GM12878 (cell line): ENCODE measurements around the gene PEMT. TPM values are rescaled to one million over a fixed set of nuclear protein-coding genes. Genes with fewer than 3 reads are reported as not detected.

Experiments used
- ATAC-seq: fragments of 200-7000 bp; cut with Tn5 transposase; 3 replicates; pipeline ENCODE4 v1.9.1; 2020; ENCODE audit warnings: mild to moderate bottlenecking, moderate library complexity
- BruUV-seq: library from RNA; stranded (reverse); fragments of 400-500 nt; replicated peaks from 2 replicates; lab custom pipeline; 2021; lab: Mats Ljungman, UMichigan
- CTCF ChIA-PET: fragments of 300-600 bp; sonication (Branson Sonifier 250); formaldehyde crosslinking; extraction: SDS; loops from one replicate; lab custom pipeline; 2021; ENCODE audit warnings: inconsistent platforms; lab: Yijun Ruan, JAX
- POLR2A ChIA-PET: fragments of 350-600 bp; formaldehyde crosslinking; extraction: SDS; loops from one replicate; lab custom pipeline; 2021; ENCODE audit warnings: inconsistent platforms; lab: Charles Lee
- RAD21 ChIA-PET: fragments of 300-600 bp; sonication (Branson Sonifier 250); formaldehyde crosslinking; loops from one replicate; lab custom pipeline; 2023; ENCODE audit warnings: antibody characterized with exemption; ENCODE audit not compliant: unreplicated experiment; lab: Charles Lee
- SMC1A ChIA-PET: fragments of 300-600 bp; sonication (Branson Sonifier 250); formaldehyde crosslinking; loops from one replicate; lab custom pipeline; 2023; ENCODE audit not compliant: unreplicated experiment, uncharacterized antibody; lab: Charles Lee
- DNase-seq: peaks from one replicate; pipeline ENCODE4 v3.0.0-alpha.2; 2011; ENCODE audit warnings: low read depth, low spot score
- FAIRE-seq: peaks from 3 replicates; lab custom pipeline; 2011; peaks lifted over from hg19 to GRCh38; lab: Jason Lieb, UNC
- H2AFZ ChIP-seq: 2 replicates; pipeline ENCODE4 v1.6.0; 2011; ENCODE audit warnings: low read depth, low read length, control low read depth; ENCODE audit not compliant: control insufficient read depth
- H3K27ac ChIP-seq: 2 replicates; pipeline ENCODE4 v1.5.1; 2011; ENCODE audit warnings: control low read depth; ENCODE audit not compliant: control insufficient read depth, insufficient read depth
- H3K27me3 ChIP-seq, 2 experiments: replicated peaks in 1 of 2; 2 replicates each; pipeline versions ENCODE4 v1.6.0 to v1.6.1; 2011; ENCODE audit warnings: low read length in 1 of 2; ENCODE audit not compliant: control insufficient read depth in 2 of 2, insufficient read depth in 2 of 2
- H3K36me3 ChIP-seq, 2 experiments: 2 replicates each; pipeline ENCODE4 v1.5.1; 2011; ENCODE audit warnings: low read length in 1 of 2; ENCODE audit not compliant: control insufficient read depth in 2 of 2, insufficient read depth in 2 of 2
- H3K4me1 ChIP-seq: 2 replicates; pipeline ENCODE4 v1.6.1; 2011; ENCODE audit warnings: mild to moderate bottlenecking, low read length, moderate library complexity, mixed read lengths; ENCODE audit not compliant: control insufficient read depth, insufficient read depth
- H3K4me2 ChIP-seq: 2 replicates; pipeline ENCODE4 v1.6.0; 2011; ENCODE audit warnings: control low read depth; ENCODE audit not compliant: control insufficient read depth, insufficient read depth
- H3K4me3 ChIP-seq: fragments of 200-600 bp; sonication (generic); 2 replicates; pipeline ENCODE4 v1.5.1; 2016
- H3K79me2 ChIP-seq: 2 replicates; pipeline ENCODE4 v1.6.0; 2011; ENCODE audit warnings: low read length; ENCODE audit not compliant: control insufficient read depth, insufficient read depth
- H3K9ac ChIP-seq: 2 replicates; pipeline ENCODE4 v1.8.0; 2011; ENCODE audit warnings: low read length, control low read depth, mixed read lengths; ENCODE audit not compliant: control insufficient read depth, insufficient read depth
- H3K9me3 ChIP-seq: replicated peaks from 3 replicates; pipeline ENCODE4 v1.5.1; 2011; ENCODE audit warnings: mild to moderate bottlenecking, low read length; ENCODE audit not compliant: control insufficient read depth, insufficient read depth
- H4K20me1 ChIP-seq: 2 replicates; pipeline ENCODE4 v1.6.0; 2011; ENCODE audit not compliant: control insufficient read depth, insufficient read depth
- CEBPB ChIP-seq, 2 experiments: fragments of 150-350 bp in 1 of 2; IDR thresholded peaks; 2 replicates each; pipeline ENCODE4 v1.6.1; 2012 to 2014; ENCODE audit warnings: low read depth in 2 of 2, low read length in 2 of 2, borderline replicate concordance in 1 of 2, inconsistent platforms in 1 of 2
- GATAD2B ChIP-seq: fragments of 450-650 bp; conservative IDR thresholded peaks from 2 replicates; pipeline ENCODE4 v1.6.1; 2017; ENCODE audit warnings: low read depth, mild to moderate bottlenecking, moderate library complexity
- IKZF1 ChIP-seq: fragments of 450-650 bp; conservative IDR thresholded peaks from 2 replicates; pipeline ENCODE4 v1.6.1; 2017; ENCODE audit warnings: antibody characterized with exemption, mild to moderate bottlenecking
- IKZF2 ChIP-seq, 2 experiments: fragments of 450-650 bp; IDR thresholded peaks; 2 replicates each; pipeline ENCODE4 v1.6.1; 2017; ENCODE audit warnings: mild to moderate bottlenecking in 2 of 2, moderate library complexity in 2 of 2
- MXI1 ChIP-seq: fragments of 150-350 bp; IDR thresholded peaks from 2 replicates; pipeline ENCODE4 v1.6.1; 2011; ENCODE audit warnings: low read depth, mild to moderate bottlenecking, inconsistent platforms, low read length, improper control_type of control experiment
- NR2C1 ChIP-seq: fragments of 450-650 bp; IDR thresholded peaks from 2 replicates; pipeline ENCODE4 v1.6.1; 2017; ENCODE audit warnings: antibody characterized with exemption, mild to moderate bottlenecking, moderate library complexity
- PML ChIP-seq: IDR thresholded peaks from 2 replicates; pipeline ENCODE4 v1.6.1; 2012; ENCODE audit warnings: low read length, inconsistent platforms
- WGBS: methylation state at CpG from one replicate; pipeline ENCODE4 v1.1.6; 2016; ENCODE audit warnings: low lambda C conversion rate; ENCODE audit not compliant: insufficient replicate concordance, insufficient coverage; ENCODE audit errors: missing lambda C conversion rate; 5-methylcytosine and 5-hydroxymethylcytosine counted together
- in situ Hi-C: fragments of 300-500 bp; cut with MboI; formaldehyde crosslinking; loops from 9 replicates; pipeline ENCODE4 v1.14.3; 2018; ENCODE audit warnings: mixed read lengths
- intact Hi-C: fragments of 100-400 bp; cut with micrococcal nuclease; formaldehyde crosslinking; loops from one replicate; pipeline ENCODE4 v1.14.2; 2022; ENCODE audit not compliant: unreplicated experiment
- polyA plus RNA-seq, 11 experiments: library from polyadenylated mRNA; depleted of rRNA in 4 of 11; unstranded in 6 of 11; stranded (reverse) in 5 of 11; fragments of >200 nt; fragmentation: Nextera tagmentation in 4 of 11; fragmentation: Illumina TruSeq in 1 of 11; extraction: Ambion mirVana in 4 of 11; extraction: Trizol in 1 of 11; gene quantifications; 1 replicate in 1 of 11; 2 replicates in 10 of 11; pipeline versions ENCODE4 v1.2.1 to v1.2.3, GENCODE V29; 2011 to 2016; ENCODE audit warnings: inconsistent platforms in 2 of 11, missing spikeins in 2 of 11, low read depth in 1 of 11
- total RNA-seq, 4 experiments: library from RNA; depleted of rRNA in 3 of 4; stranded (reverse); fragments of >200 nt in 3 of 4; fragmentation: Illumina TruSeq in 1 of 4; extraction: Trizol in 1 of 4; gene quantifications; 2 replicates each; pipeline versions ENCODE4 v1.2.1 to v1.2.3, GENCODE V29; 2013 to 2021
- TF ChIP-seq, protein P1 (sequence below): fragments of 450-650 bp; formaldehyde crosslinking; IDR thresholded peaks from 2 replicates; pipeline ENCODE4 v1.4.0; 2020; ENCODE audit warnings: mild to moderate bottlenecking, moderate library complexity
- TF ChIP-seq, protein P2 (sequence below): IDR thresholded peaks from 2 replicates; pipeline ENCODE4 v1.6.1; 2012; ENCODE audit warnings: low read length, inconsistent platforms
- TF ChIP-seq, protein P3 (sequence below): IDR thresholded peaks from 2 replicates; pipeline ENCODE4 v1.6.1; 2011; ENCODE audit warnings: low read depth, low read length, improper control_type of control experiment, borderline replicate concordance

The PEMT gene
- total and polyA plus RNA-seq, 10 of the 15 experiments (the other 5 are each of a cell fraction or from before 2014, with no cell fraction given) = 2.8 to 44.7 (median 25.4) TPM

DNA sequence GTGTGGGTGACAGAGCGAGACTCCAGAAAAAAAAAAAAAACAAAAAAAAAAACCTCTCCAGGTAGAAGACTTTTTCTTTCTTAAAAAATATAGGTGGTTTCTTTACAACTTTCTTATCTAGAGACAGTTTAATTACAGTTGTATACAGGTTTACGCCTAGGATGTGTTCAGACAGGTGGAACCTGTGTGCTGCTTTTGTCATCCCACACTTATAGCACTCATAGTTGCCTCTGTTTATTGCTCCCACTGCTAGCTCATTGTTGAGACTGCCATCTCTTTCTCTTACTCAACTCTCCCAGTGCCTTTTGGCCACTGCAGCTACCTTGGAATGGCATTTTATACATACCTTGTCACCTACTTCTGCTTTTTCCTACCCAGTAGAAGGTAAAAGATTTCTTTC, 133.8 kb downstream of the PEMT start:
- ChIA-PET POLR2A (no interaction called here), SMC1A (no interaction called here), CTCF (interaction anchor here (1.0 kb wide), 1 partner anchor 8 kb away, joined by 4 read pairs; no protein-coding TSS in a partner anchor), RAD21 (no interaction called here)
- FAIRE-seq = no peak
- Histone ChIP-seq H3K4me1 (no peaks in the 10 kb centered on the region), H2AFZ (no peak overlapping the region), H3K36me3 (no peaks in the 10 kb centered on the region), H3K9ac (no peak overlapping the region), H3K4me2 (no peak overlapping the region), H3K27me3 (no peaks in the 10 kb centered on the region; a peak in 1 of 4 replicates), H4K20me1 (no peaks in the 10 kb centered on the region), H3K79me2 (no peaks in the 10 kb centered on the region), H3K4me3 (no peak overlapping the region), H3K27ac (no peak overlapping the region), H3K9me3 (no peaks in the 10 kb centered on the region)
- no peak for DNase-seq
- BruUV-seq = no TSS peak
- TF ChIP-seq IKZF2 (IDR thresholded peaks at IDR 0.05) = no peak
- ATAC-seq = no peak
- whole genome bisulfite sequencing = 46% methylated on average over 2 of the region's 2 CpGs
- intact Hi-C loops = no loop called here
- in situ Hi-C loops = no loop called here

DNA sequence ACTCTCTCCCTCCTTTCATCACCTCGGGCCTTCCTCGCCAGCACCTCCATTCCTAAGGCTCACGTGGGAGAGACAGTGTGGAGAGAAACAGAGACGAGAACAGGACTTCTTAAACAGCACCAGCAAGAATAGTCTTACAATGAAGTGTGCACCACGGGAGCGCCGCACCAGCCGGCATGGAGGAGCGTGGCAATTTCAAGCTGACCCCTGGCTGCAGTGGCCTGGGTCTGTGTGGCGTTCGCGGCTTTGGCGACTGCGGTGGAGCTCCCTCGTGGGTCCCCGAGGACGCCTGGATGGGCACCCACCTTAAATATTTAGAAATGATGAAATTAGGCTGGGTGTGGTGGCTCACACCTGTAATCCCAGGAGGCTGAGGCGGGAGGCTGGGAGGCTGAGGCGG, 135.3 kb downstream of the PEMT start:
- no peaks in the 10 kb centered on the region for H3K27me3 ChIP-seq
- intact Hi-C loops (no loop called here), in situ Hi-C loops (no loop called here)
- 55% methylated on average over 19 of the region's 19 CpGs for WGBS
- ATAC-seq (no peak), DNase-seq (no peak), FAIRE-seq (no peak)
- CTCF ChIA-PET = interaction anchor here (1.0 to 1.2 kb wide), 2 partner anchors 27 to 100 kb away, joined by 3 read pairs; no protein-coding TSS in a partner anchor
- no peaks in the 10 kb centered on the region for H4K20me1 ChIP-seq
- H3K4me1 ChIP-seq = no peaks in the 10 kb centered on the region
- no peak overlapping the region for H2AFZ ChIP-seq
- H3K4me2 ChIP-seq = no peak overlapping the region
- BruUV-seq = no TSS peak
- H3K27ac ChIP-seq = no peak overlapping the region
- no peaks in the 10 kb centered on the region for H3K9me3 ChIP-seq
- POLR2A ChIA-PET = interaction anchor here (0.5 to 0.6 kb wide), 2 partner anchors 52 to 118 kb away, joined by 3 read pairs; no protein-coding TSS in a partner anchor
- H3K4me3 ChIP-seq = no peak overlapping the region
- no peaks in the 10 kb centered on the region for H3K36me3 ChIP-seq
- H3K79me2 ChIP-seq = no peaks in the 10 kb centered on the region
- RAD21 ChIA-PET = no interaction called here
- no peak overlapping the region for H3K9ac ChIP-seq
- SMC1A ChIA-PET = no interaction called here
- TF ChIP-seq GATAD2B = no peak
- no peak for TF ChIP-seq CEBPB (IDR thresholded peaks at IDR 0.05; ENCODE audit: borderline replicate concordance in 1 of 2, low read depth in 2 of 2, low read length in 2 of 2)
- no peak for TF ChIP-seq PML
- TF ChIP-seq, protein P1, sequence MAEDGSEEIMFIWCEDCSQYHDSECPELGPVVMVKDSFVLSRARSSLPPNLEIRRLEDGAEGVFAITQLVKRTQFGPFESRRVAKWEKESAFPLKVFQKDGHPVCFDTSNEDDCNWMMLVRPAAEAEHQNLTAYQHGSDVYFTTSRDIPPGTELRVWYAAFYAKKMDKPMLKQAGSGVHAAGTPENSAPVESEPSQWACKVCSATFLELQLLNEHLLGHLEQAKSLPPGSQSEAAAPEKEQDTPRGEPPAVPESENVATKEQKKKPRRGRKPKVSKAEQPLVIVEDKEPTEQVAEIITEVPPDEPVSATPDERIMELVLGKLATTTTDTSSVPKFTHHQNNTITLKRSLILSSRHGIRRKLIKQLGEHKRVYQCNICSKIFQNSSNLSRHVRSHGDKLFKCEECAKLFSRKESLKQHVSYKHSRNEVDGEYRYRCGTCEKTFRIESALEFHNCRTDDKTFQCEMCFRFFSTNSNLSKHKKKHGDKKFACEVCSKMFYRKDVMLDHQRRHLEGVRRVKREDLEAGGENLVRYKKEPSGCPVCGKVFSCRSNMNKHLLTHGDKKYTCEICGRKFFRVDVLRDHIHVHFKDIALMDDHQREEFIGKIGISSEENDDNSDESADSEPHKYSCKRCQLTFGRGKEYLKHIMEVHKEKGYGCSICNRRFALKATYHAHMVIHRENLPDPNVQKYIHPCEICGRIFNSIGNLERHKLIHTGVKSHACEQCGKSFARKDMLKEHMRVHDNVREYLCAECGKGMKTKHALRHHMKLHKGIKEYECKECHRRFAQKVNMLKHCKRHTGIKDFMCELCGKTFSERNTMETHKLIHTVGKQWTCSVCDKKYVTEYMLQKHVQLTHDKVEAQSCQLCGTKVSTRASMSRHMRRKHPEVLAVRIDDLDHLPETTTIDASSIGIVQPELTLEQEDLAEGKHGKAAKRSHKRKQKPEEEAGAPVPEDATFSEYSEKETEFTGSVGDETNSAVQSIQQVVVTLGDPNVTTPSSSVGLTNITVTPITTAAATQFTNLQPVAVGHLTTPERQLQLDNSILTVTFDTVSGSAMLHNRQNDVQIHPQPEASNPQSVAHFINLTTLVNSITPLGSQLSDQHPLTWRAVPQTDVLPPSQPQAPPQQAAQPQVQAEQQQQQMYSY (CRISPR knock-in tag) = no peak
- TF ChIP-seq NR2C1 = no peak
- TF ChIP-seq, protein P2, sequence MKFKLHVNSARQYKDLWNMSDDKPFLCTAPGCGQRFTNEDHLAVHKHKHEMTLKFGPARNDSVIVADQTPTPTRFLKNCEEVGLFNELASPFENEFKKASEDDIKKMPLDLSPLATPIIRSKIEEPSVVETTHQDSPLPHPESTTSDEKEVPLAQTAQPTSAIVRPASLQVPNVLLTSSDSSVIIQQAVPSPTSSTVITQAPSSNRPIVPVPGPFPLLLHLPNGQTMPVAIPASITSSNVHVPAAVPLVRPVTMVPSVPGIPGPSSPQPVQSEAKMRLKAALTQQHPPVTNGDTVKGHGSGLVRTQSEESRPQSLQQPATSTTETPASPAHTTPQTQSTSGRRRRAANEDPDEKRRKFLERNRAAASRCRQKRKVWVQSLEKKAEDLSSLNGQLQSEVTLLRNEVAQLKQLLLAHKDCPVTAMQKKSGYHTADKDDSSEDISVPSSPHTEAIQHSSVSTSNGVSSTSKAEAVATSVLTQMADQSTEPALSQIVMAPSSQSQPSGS = no peak
- TF ChIP-seq MXI1 = no peak
- no peak for TF ChIP-seq IKZF1
- TF ChIP-seq, protein P3, sequence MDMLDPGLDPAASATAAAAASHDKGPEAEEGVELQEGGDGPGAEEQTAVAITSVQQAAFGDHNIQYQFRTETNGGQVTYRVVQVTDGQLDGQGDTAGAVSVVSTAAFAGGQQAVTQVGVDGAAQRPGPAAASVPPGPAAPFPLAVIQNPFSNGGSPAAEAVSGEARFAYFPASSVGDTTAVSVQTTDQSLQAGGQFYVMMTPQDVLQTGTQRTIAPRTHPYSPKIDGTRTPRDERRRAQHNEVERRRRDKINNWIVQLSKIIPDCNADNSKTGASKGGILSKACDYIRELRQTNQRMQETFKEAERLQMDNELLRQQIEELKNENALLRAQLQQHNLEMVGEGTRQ = no peak
